HepG2 (cell line): ENCODE results near the gene SDR42E2. TPM values are rescaled to one million over a fixed set of nuclear protein-coding genes. Genes with fewer than 3 reads are reported as not detected.
A peak's percentile ranks its signal among the peaks of the same experiment; 100 is the strongest.

Experiments
- ARNTL ChIP-seq: sonication (generic); formaldehyde crosslinking; IDR thresholded peaks from 2 replicates; pipeline ENCODE4 v1.4.0; 2020; ENCODE audit warnings: mild to moderate bottlenecking, missing genetic modification reagents
- BHLHE40 ChIP-seq: IDR thresholded peaks from 2 replicates; pipeline ENCODE4 v1.6.1; 2011; ENCODE audit warnings: low read length, improper control_type of control experiment
- CBX2 ChIP-seq, 2 experiments: fragments of 200-600 bp in 1 of 2; sonication (generic); formaldehyde crosslinking in 1 of 2; IDR thresholded peaks; 2 replicates each; pipeline versions ENCODE4 v1.7.0 to v1.8.1; 2018 to 2022; ENCODE audit warnings: low read depth in 2 of 2, low read length in 1 of 2, mild to moderate bottlenecking in 1 of 2, missing genetic modification reagents in 1 of 2
- GPN1 ChIP-seq: sonication (generic); formaldehyde crosslinking; IDR thresholded peaks from 2 replicates; pipeline ENCODE4 v1.5.1; 2020; ENCODE audit warnings: missing genetic modification reagents, borderline replicate concordance
- KLF16 ChIP-seq, 2 experiments: sonication (generic) in 1 of 2; formaldehyde crosslinking in 1 of 2; IDR thresholded peaks; 2 replicates each; pipeline versions ENCODE4 v1.6.1 to v1.8.0; 2016 to 2023; ENCODE audit warnings: missing genetic modification reagents in 2 of 2, missing compliant biosample characterization in 1 of 2
- MIER2 ChIP-seq: IDR thresholded peaks from 2 replicates; pipeline ENCODE4 v1.6.1; 2016; ENCODE audit warnings: missing biosample characterization, missing genetic modification reagents
- NFKBIZ ChIP-seq: IDR thresholded peaks from 2 replicates; pipeline ENCODE4 v1.6.1; 2018; ENCODE audit warnings: missing genetic modification reagents, missing compliant biosample characterization
- RFX1 ChIP-seq: fragments of 450-650 bp; IDR thresholded peaks from 2 replicates; pipeline ENCODE4 v1.6.1; 2017
- THYN1 ChIP-seq: sonication (generic); formaldehyde crosslinking; IDR thresholded peaks from 2 replicates; pipeline ENCODE4 v1.8.1; 2023; ENCODE audit warnings: low read depth, mild to moderate bottlenecking, moderate library complexity, missing genetic modification reagents, borderline replicate concordance
- XBP1 ChIP-seq: sonication (generic); formaldehyde crosslinking; IDR thresholded peaks from 2 replicates; pipeline ENCODE4 v1.5.0; 2020; ENCODE audit warnings: missing genetic modification reagents
- ZNF124 ChIP-seq: sonication (generic); formaldehyde crosslinking; IDR thresholded peaks from 2 replicates; pipeline ENCODE4 v1.4.0; 2020; ENCODE audit warnings: missing genetic modification reagents
- ZNF552 ChIP-seq: sonication (generic); formaldehyde crosslinking; IDR thresholded peaks from 2 replicates; pipeline ENCODE4 v1.9.0; 2022; ENCODE audit warnings: missing genetic modification reagents, mild to moderate bottlenecking, borderline replicate concordance
- ZNF629 ChIP-seq: sonication (generic); formaldehyde crosslinking; conservative IDR thresholded peaks from 2 replicates; pipeline ENCODE4 v1.5.0; 2020; ENCODE audit warnings: missing genetic modification reagents
- ZNF788 ChIP-seq: sonication (generic); formaldehyde crosslinking; IDR thresholded peaks from 2 replicates; pipeline ENCODE4 v1.5.0; 2020; ENCODE audit warnings: mild to moderate bottlenecking, missing genetic modification reagents, borderline replicate concordance
- polyA plus RNA-seq, 8 experiments: library from polyadenylated mRNA; depleted of rRNA in 3 of 8; stranded (reverse) in 7 of 8; unstranded in 1 of 8; fragments of >200 nt; fragmentation: Illumina TruSeq in 4 of 8; extraction: Trizol in 4 of 8; gene quantifications; 2 replicates each; pipeline versions ENCODE4 v1.2.1 to v1.2.3, GENCODE V29; 2011 to 2016; ENCODE audit warnings: low read depth in 4 of 8, missing spikeins in 1 of 8, mixed read lengths in 1 of 8; ENCODE audit not compliant: insufficient read depth in 1 of 8
- total RNA-seq, 5 experiments: library from RNA; depleted of rRNA; stranded (reverse); fragments of >200 nt; fragmentation: Illumina TruSeq; extraction: Trizol; gene quantifications; 2 replicates each; pipeline ENCODE4 v1.2.3, GENCODE V29; 2016; ENCODE audit warnings: low read depth in 1 of 5
- TF ChIP-seq, protein P1 (sequence below): IDR thresholded peaks from 2 replicates; pipeline ENCODE4 v1.4.0; 2020; ENCODE audit warnings: mild to moderate bottlenecking, missing genetic modification reagents
- TF ChIP-seq, protein P2 (sequence below): sonication (generic); formaldehyde crosslinking; IDR thresholded peaks from 2 replicates; pipeline ENCODE4 v1.4.0; 2020; ENCODE audit warnings: mild to moderate bottlenecking, missing genetic modification reagents
- TF ChIP-seq, protein P3 (sequence below): sonication (generic); formaldehyde crosslinking; IDR thresholded peaks from 2 replicates; pipeline ENCODE4 v1.4.0; 2020; ENCODE audit warnings: missing genetic modification reagents
- TF ChIP-seq, protein P4 (sequence below): sonication (generic); formaldehyde crosslinking; IDR thresholded peaks from 2 replicates; pipeline ENCODE4 v1.5.1; 2020; ENCODE audit warnings: missing genetic modification reagents, mild to moderate bottlenecking, borderline replicate concordance

The SDR42E2 gene
- total and polyA plus RNA-seq, 2 of the 13 experiments (the other 11 are each of a cell fraction or from before 2014, with no cell fraction given): 0.05 to 0.11 TPM

DNA sequence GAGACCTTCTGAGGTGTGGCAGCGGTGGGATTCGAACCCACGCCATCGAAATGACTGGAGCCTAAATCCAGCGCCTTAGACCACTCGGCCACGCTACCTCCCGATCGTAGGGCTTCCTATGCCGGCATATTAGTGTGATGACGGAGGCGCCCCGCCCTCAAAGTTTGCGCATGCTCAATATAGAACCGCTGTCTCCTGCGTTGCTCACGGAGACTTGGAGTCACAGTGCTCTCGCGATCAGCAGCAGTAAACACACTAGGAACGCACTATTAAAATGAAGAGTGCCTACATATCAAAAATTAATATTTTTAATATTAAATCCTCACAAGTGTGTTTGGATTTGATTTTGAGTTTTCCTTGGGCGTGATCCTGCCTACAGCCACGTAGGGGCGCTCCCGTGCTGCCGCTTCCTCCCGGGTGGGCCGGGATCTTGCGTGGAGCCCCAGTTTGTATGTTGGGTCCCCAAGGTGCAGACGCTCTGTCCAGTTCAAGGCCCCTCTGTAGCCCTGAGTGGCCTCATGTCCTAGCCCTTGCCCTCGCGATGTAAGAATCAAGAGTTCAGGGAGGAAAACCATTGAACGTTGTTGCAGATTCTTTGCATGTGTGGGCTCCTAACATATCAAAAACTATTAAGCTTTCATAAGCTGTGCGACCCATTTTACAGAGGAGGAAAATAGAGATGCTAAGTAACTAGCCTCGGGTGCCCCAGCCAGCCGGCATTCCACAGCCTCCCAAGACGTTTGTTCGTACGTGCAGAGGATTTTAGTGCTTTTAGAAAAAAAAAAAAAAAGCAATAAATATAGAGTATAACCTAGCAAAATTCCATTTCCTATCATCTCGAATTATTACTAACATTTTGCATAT, 33.6 kb downstream of the SDR42E2 start (continued):
- TF ChIP-seq, protein P1, sequence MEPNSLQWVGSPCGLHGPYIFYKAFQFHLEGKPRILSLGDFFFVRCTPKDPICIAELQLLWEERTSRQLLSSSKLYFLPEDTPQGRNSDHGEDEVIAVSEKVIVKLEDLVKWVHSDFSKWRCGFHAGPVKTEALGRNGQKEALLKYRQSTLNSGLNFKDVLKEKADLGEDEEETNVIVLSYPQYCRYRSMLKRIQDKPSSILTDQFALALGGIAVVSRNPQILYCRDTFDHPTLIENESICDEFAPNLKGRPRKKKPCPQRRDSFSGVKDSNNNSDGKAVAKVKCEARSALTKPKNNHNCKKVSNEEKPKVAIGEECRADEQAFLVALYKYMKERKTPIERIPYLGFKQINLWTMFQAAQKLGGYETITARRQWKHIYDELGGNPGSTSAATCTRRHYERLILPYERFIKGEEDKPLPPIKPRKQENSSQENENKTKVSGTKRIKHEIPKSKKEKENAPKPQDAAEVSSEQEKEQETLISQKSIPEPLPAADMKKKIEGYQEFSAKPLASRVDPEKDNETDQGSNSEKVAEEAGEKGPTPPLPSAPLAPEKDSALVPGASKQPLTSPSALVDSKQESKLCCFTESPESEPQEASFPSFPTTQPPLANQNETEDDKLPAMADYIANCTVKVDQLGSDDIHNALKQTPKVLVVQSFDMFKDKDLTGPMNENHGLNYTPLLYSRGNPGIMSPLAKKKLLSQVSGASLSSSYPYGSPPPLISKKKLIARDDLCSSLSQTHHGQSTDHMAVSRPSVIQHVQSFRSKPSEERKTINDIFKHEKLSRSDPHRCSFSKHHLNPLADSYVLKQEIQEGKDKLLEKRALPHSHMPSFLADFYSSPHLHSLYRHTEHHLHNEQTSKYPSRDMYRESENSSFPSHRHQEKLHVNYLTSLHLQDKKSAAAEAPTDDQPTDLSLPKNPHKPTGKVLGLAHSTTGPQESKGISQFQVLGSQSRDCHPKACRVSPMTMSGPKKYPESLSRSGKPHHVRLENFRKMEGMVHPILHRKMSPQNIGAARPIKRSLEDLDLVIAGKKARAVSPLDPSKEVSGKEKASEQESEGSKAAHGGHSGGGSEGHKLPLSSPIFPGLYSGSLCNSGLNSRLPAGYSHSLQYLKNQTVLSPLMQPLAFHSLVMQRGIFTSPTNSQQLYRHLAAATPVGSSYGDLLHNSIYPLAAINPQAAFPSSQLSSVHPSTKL (CRISPR knock-in tag): peak; percentile 74; the same call in 1 of the 2 replicates
- TF ChIP-seq RFX1 (no peak), ZNF629 (CRISPR knock-in tag) (peak; percentile 99), ZNF124 (CRISPR knock-in tag) (peak; percentile 91), BHLHE40 (no peak), ARNTL (CRISPR knock-in tag) (no peak; the same call in 1 of the 2 replicates), THYN1 (CRISPR knock-in tag) (no peak; the same call in 1 of the 2 replicates), KLF16 (CRISPR knock-in tag; IDR thresholded peaks at IDR 0.05) (peak in 1 of 2 experiments; percentile 100; a peak in 2 of 4 replicates), XBP1 (CRISPR knock-in tag) (no peak; the same call in none of the 2 replicates), ZNF788 (CRISPR knock-in tag) (peak; percentile 97; the same call in 1 of the 2 replicates), CBX2 (IDR thresholded peaks at IDR 0.05; ENCODE audit: low read depth, low read length) (no peak), CBX2 (CRISPR knock-in tag; IDR thresholded peaks at IDR 0.05; ENCODE audit: low read depth) (no peak), MIER2 (CRISPR knock-in tag) (peak; percentile 76), NFKBIZ (peak; percentile 85; the same call in 1 of the 2 replicates), ZNF552 (CRISPR knock-in tag) (peak; percentile 86; the same call in 1 of the 2 replicates), GPN1 (CRISPR knock-in tag) (no peak)
- TF ChIP-seq, protein P2, sequence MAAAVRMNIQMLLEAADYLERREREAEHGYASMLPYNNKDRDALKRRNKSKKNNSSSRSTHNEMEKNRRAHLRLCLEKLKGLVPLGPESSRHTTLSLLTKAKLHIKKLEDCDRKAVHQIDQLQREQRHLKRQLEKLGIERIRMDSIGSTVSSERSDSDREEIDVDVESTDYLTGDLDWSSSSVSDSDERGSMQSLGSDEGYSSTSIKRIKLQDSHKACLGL (CRISPR knock-in tag): no peak
- TF ChIP-seq, protein P3, sequence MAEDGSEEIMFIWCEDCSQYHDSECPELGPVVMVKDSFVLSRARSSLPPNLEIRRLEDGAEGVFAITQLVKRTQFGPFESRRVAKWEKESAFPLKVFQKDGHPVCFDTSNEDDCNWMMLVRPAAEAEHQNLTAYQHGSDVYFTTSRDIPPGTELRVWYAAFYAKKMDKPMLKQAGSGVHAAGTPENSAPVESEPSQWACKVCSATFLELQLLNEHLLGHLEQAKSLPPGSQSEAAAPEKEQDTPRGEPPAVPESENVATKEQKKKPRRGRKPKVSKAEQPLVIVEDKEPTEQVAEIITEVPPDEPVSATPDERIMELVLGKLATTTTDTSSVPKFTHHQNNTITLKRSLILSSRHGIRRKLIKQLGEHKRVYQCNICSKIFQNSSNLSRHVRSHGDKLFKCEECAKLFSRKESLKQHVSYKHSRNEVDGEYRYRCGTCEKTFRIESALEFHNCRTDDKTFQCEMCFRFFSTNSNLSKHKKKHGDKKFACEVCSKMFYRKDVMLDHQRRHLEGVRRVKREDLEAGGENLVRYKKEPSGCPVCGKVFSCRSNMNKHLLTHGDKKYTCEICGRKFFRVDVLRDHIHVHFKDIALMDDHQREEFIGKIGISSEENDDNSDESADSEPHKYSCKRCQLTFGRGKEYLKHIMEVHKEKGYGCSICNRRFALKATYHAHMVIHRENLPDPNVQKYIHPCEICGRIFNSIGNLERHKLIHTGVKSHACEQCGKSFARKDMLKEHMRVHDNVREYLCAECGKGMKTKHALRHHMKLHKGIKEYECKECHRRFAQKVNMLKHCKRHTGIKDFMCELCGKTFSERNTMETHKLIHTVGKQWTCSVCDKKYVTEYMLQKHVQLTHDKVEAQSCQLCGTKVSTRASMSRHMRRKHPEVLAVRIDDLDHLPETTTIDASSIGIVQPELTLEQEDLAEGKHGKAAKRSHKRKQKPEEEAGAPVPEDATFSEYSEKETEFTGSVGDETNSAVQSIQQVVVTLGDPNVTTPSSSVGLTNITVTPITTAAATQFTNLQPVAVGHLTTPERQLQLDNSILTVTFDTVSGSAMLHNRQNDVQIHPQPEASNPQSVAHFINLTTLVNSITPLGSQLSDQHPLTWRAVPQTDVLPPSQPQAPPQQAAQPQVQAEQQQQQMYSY (CRISPR knock-in tag): 0 out of 2 replicates have a peak, but pooled peaks have one; percentile 22
- TF ChIP-seq, protein P4, sequence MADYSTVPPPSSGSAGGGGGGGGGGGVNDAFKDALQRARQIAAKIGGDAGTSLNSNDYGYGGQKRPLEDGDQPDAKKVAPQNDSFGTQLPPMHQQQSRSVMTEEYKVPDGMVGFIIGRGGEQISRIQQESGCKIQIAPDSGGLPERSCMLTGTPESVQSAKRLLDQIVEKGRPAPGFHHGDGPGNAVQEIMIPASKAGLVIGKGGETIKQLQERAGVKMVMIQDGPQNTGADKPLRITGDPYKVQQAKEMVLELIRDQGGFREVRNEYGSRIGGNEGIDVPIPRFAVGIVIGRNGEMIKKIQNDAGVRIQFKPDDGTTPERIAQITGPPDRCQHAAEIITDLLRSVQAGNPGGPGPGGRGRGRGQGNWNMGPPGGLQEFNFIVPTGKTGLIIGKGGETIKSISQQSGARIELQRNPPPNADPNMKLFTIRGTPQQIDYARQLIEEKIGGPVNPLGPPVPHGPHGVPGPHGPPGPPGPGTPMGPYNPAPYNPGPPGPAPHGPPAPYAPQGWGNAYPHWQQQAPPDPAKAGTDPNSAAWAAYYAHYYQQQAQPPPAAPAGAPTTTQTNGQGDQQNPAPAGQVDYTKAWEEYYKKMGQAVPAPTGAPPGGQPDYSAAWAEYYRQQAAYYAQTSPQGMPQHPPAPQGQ (CRISPR knock-in tag): no peak
